HEK293 (cell line): ENCODE data around the gene WSCD2.

ENCODE experiments used
- ATF2 ChIP-seq: fragments of 450-650 bp; formaldehyde crosslinking; IDR thresholded peaks from 2 replicates; pipeline ENCODE4 v1.5.1; 2016; ENCODE audit warnings: missing biosample characterization, missing genetic modification characterization, low read depth
- CTCF ChIP-seq: fragments of 450-650 bp; formaldehyde crosslinking; IDR thresholded peaks from 2 replicates; pipeline ENCODE4 v1.5.1; 2016; ENCODE audit warnings: missing biosample characterization, missing genetic modification characterization
- KLF16 ChIP-seq: fragments of 450-650 bp; formaldehyde crosslinking; IDR thresholded peaks from 2 replicates; pipeline ENCODE4 v1.5.1; 2017; ENCODE audit warnings: missing biosample characterization, missing genetic modification characterization
- SETDB1 ChIP-seq: IDR thresholded peaks from one replicate; pipeline ENCODE4 v1.6.1; 2017; ENCODE audit warnings: mild to moderate bottlenecking, low read length, moderate library complexity, mixed read lengths; ENCODE audit not compliant: insufficient read length
- YY1 ChIP-seq: fragments of 450-650 bp; formaldehyde crosslinking; IDR thresholded peaks from 2 replicates; pipeline ENCODE4 v1.5.1; 2018; ENCODE audit warnings: missing biosample characterization, missing genetic modification characterization
- ZBTB11 ChIP-seq: fragments of 450-650 bp; formaldehyde crosslinking; conservative IDR thresholded peaks from 2 replicates; pipeline ENCODE4 v1.5.1; 2016; ENCODE audit warnings: low read depth, missing biosample characterization, missing genetic modification characterization
- ZNF133 ChIP-seq: fragments of 450-650 bp; formaldehyde crosslinking; IDR thresholded peaks from 2 replicates; pipeline ENCODE4 v1.5.1; 2016; ENCODE audit warnings: missing biosample characterization, missing genetic modification characterization

GRCh38 chr12:108196319-108196718 is 67.2 kb downstream of the WSCD2 start:
- no peak for TF ChIP-seq CTCF
- no peak for TF ChIP-seq SETDB1
- TF ChIP-seq ATF2 (tag by site-specific recombination), result no peak
- no peak for TF ChIP-seq ZNF133
- TF ChIP-seq YY1 (tag by site-specific recombination), result no peak
- no peak for TF ChIP-seq ZBTB11
- TF ChIP-seq KLF16 (tag by site-specific recombination), result no peak
